LNCaP clone FGC (cell line): Measurements from ENCODE around the gene PLET1.

Experiments
- DNase-seq: peaks from one replicate; pipeline ENCODE4 v3.0.0-alpha.2; 2011; ENCODE audit warnings: low read depth
- H3K4me3 ChIP-seq: 2 replicates; pipeline ENCODE4 v1.5.1; 2011; ENCODE audit warnings: mild to moderate bottlenecking, low read depth, low read length, control low read depth
- TF ChIP-seq, protein P1 (sequence below): IDR thresholded peaks from 2 replicates; pipeline ENCODE4 v1.5.1; 2012; ENCODE audit warnings: mild to moderate bottlenecking; ENCODE audit not compliant: control insufficient read depth, insufficient read depth; ENCODE audit errors: extremely low read depth

PLET1 gene

DNA sequence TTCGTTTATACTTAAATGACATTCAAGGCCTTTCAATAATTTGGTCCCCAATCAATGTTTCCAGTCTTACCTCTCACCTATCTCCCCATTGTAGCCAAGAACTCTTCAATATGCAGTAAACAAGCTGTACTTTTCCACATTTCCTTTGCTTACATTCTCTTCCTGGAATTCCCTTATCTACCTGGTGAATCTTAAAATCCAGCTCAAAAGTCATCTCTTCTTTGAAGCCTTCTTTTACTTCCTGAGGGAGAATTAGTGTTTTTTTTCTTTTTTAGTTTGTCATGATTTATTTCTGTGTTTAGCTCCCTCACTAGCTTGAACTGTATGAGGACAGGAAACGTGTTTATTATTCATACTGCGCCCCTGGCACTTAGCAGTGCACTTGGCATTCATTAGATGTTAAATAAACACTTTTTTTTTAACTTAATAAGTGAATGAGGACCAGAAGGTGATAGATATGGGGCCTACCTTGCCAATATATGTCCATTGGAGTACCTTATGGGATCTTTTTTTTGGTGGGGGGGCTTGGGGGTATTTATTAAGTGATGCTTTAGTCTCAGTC is 39.3 kb downstream of the PLET1 start:
- no peak overlapping the region for H3K4me3 ChIP-seq
- TF ChIP-seq, protein P1, sequence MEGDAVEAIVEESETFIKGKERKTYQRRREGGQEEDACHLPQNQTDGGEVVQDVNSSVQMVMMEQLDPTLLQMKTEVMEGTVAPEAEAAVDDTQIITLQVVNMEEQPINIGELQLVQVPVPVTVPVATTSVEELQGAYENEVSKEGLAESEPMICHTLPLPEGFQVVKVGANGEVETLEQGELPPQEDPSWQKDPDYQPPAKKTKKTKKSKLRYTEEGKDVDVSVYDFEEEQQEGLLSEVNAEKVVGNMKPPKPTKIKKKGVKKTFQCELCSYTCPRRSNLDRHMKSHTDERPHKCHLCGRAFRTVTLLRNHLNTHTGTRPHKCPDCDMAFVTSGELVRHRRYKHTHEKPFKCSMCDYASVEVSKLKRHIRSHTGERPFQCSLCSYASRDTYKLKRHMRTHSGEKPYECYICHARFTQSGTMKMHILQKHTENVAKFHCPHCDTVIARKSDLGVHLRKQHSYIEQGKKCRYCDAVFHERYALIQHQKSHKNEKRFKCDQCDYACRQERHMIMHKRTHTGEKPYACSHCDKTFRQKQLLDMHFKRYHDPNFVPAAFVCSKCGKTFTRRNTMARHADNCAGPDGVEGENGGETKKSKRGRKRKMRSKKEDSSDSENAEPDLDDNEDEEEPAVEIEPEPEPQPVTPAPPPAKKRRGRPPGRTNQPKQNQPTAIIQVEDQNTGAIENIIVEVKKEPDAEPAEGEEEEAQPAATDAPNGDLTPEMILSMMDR, result no peak
- DNase-seq, result peak; percentile 25

DNA sequence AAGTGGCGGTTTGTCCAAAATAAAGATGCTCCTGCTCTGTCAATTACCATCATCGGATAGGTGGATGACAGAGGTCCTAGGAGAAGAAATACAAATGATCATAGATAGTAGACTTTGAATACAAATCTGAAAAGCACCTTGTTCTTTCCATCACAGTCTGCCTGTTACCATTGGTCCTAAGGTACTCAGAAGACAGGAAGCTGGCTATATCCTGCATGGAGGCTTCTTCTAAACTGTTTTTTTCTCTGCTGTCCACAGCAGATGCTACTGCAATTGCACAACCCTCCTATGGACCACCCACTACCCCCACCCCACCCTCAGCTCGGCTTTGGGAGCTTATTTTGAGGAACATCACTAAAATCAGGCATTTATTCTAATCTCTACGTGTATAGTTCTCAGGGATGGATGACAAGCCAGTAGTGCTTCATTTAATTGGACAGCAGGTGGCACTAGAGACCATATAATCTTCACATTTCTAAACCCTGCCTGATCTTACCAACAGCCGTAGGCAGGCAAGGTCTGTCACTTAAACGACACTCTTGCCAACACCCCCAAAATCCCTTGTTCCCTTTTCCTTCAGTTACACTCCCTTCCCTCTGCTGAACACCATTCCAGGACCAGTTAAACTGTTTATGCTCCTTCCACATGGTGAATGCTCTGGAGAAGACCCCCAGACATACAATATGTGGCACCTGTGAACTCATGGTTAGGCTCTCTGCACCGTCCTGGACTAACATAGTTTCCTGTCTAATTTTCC is 41.0 kb downstream of the PLET1 start:
- H3K4me3 ChIP-seq, result no peak overlapping the region
- TF ChIP-seq, protein P1, result peak; percentile 80
- DNase-seq, result peak; percentile 56

DNA sequence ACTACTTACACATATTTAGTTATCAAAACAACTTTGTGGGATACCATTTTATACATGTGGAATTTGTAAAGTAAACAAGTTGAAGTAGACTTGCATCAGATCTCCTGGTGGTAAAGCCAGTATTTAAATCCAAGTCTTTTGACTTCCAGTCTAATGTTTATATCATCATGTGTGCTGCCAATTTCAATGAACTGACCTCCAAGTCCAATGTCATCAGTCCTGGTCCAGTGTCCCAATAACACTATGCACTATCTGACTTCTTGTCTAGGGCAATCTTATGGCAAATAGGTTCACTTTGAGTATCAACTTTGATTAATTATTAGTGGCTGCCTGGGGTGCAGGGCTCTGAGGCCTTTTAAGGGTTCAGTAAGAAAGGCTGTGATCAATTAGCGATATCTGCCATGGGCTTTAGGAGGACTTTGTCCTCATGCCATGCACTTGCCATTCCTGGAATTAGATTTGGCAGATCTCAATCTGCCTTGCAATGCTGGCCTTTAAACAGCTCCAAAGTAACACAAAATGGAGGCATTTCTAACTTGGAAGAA is 44.0 kb downstream of the PLET1 start:
- peak; percentile 39 for DNase-seq
- no peak overlapping the region for H3K4me3 ChIP-seq
- TF ChIP-seq, protein P1, result no peak

DNA sequence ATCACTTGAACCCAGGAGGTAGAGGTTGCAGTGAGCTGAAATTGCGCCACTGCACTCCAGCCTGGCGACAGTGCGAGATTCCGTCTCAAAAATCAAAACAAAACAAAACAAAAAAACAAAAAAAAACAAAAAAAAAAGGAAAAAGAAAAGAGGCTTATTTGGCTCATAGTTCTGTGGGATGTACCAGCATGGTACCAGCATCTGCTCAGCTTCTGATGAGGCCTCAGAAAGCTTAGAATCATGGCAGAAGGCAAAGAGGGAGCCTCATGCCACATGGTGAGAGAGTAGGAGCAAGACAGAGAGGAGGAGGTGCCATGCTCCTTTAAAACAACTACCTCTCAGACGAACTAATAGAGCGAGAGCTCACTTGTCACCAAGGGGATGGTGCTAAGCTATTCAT is 45.0 kb downstream of the PLET1 start:
- TF ChIP-seq, protein P1, result no peak
- no peak overlapping the region for H3K4me3 ChIP-seq
- no peak for DNase-seq

DNA sequence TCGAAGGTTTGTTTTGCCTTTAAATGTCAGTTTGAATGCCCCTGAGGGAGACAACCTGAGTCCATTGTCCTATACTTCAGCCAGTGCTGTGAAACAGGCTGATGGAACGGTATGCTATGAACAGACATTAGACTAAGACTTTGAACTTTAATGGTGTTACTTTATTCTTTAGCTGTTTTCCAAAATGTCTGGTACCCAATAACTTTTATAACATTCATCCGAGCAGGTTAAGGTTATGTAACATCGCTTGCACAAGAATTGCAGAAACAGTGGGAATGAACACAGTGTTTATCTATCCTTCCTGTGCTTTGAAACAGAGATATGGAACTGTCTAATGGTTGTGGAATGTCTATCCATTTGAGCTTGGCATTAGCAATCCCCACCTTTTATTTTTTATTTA is 46.9 kb downstream of the PLET1 start:
- no peak overlapping the region for H3K4me3 ChIP-seq
- DNase-seq, result no peak
- TF ChIP-seq, protein P1, result no peak

DNA sequence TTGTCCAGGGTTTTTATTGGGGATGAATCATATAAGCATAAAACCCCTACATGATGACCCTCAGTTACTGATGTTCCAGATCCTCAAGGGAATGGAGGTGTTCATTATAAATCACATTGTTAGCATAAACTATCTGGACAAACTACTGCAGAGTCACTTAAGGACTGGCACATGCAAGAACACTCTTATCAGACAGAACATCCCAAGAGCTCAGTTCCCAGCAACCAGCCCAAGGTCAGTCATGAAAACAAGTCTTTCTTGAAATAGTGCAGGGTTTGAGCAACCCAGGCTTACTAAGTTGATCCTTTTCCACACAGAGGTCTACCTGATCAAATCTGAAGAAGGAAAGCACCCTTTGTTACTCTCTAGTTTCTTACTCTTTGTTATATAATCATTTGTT is 48.0 kb downstream of the PLET1 start:
- no peak overlapping the region for H3K4me3 ChIP-seq
- no peak for DNase-seq
- TF ChIP-seq, protein P1, result no peak
